ENCODE results near the gene AGBL4.
"Not testable (repeated sequence)": the region's sequence is repeated elsewhere in the genome, so short reads cannot be mapped to it uniquely, and the experiment has no call there.

Gene AGBL4

GRCh38 chr1:49854741-49855140, 169.0 kb downstream of the AGBL4 start:
- in situ Hi-C loops (cut with HindIII; ENCODE audit: low pct_unique_long_range_greater_than_20kb, low sequenced_read_pairs): no loop called here
- no peak for DNase-seq (ENCODE audit: low read depth in 1 of 2, low spot score in 1 of 2)
- no peak for TF ChIP-seq JUND (IDR thresholded peaks at IDR 0.05; ENCODE audit: low read depth)

GRCh38 chr1:49842596-49842995, 181.2 kb downstream of the AGBL4 start:
- no peak for TF ChIP-seq JUND (IDR thresholded peaks at IDR 0.05; ENCODE audit: low read depth)
- no peak for DNase-seq (ENCODE audit: low read depth in 1 of 2, low spot score in 1 of 2)
- in situ Hi-C loops (cut with HindIII; ENCODE audit: low pct_unique_long_range_greater_than_20kb, low sequenced_read_pairs): no loop called here

- TF ChIP-seq JUND (IDR thresholded peaks at IDR 0.05; ENCODE audit: low read depth): no peak
- in situ Hi-C loops (cut with HindIII; ENCODE audit: low pct_unique_long_range_greater_than_20kb, low sequenced_read_pairs): no loop called here
- DNase-seq (ENCODE audit: low read depth in 1 of 2, low spot score in 1 of 2): no peak
Observed at GRCh38 chr1:49841767-49842166, 182.0 kb downstream of the AGBL4 start.

DNA sequence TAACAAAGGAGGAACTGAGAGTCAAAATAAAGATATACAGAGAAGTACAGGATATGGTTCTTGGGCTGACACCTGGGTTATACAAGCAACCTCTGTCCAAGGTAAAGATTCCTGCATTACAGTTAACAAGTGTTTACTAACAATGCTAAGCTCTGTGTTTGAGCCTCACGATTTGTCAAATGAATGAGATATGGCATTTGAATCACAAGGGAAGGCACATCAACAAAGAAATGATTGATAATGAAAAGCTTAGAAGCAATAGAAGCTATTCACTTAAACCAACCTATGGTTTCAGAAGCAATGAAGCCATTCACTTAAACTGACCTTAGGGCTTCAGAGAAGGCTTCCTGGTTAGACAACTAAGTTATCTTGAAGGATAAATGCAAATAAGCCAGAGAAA, 199.5 kb downstream of the AGBL4 start:
- DNase-seq (ENCODE audit: low read depth in 1 of 2, low spot score in 1 of 2): no peak
- TF ChIP-seq JUND (IDR thresholded peaks at IDR 0.05; ENCODE audit: low read depth): no peak
- in situ Hi-C loops (cut with HindIII; ENCODE audit: low pct_unique_long_range_greater_than_20kb, low sequenced_read_pairs): no loop called here

DNA sequence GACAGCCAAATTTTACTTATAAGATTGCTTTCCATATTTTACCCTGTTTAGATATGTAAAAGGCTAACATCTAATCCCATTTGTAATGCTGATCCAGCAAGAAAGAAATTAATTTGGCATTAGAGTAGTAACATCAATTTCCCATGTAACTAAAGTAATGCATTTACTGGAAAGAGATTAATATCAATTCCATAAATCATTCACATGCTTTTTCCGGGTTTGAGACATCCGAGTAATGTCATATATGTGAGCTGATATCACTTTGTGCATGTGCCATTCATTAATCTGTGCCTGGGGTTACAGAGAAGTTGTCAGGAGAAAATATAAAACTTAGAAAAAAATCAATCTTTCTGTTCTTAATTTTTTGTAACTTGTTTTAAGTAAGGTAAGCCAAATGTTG, 206.1 kb downstream of the AGBL4 start:
- no peak for TF ChIP-seq JUND (IDR thresholded peaks at IDR 0.05; ENCODE audit: low read depth)
- in situ Hi-C loops (cut with HindIII; ENCODE audit: low pct_unique_long_range_greater_than_20kb, low sequenced_read_pairs): no loop called here
- no peak for DNase-seq (ENCODE audit: low read depth in 1 of 2, low spot score in 1 of 2)

- DNase-seq (ENCODE audit: low read depth in 1 of 2, low spot score in 1 of 2); in situ Hi-C loops (cut with HindIII; ENCODE audit: low pct_unique_long_range_greater_than_20kb, low sequenced_read_pairs): not testable (repeated sequence)
Observed at GRCh38 chr1:49787013-49787412, 236.7 kb downstream of the AGBL4 start.

- TF ChIP-seq JUND (IDR thresholded peaks at IDR 0.05; ENCODE audit: low read depth): no peak
- peak in 1 of 2 experiments; percentile 19 for DNase-seq (ENCODE audit: low read depth in 1 of 2, low spot score in 1 of 2)
- in situ Hi-C loops (cut with HindIII; ENCODE audit: low pct_unique_long_range_greater_than_20kb, low sequenced_read_pairs): no loop called here
Observed at GRCh38 chr1:49765034-49765433, 258.7 kb downstream of the AGBL4 start.

DNA sequence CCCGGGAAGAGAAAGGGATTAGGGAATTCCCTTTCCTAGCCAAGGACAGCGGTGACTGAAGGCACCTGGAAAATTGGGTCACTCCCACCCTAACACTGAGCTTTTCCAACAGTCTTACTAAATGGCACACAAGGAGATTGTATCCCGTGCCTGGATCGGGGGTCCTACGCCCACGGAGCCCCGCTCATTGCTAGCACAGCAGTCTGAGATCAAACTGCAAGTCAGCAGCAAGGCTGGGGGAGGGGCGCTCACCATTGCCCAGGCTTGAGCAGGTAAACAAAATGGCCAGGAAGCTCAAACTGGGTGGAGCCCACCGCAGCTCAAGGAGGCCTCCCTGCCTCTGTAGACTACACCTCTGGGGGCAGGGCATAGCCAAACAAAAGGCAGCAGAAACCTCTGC, 285.6 kb downstream of the AGBL4 start:
- in situ Hi-C loops (cut with HindIII; ENCODE audit: low pct_unique_long_range_greater_than_20kb, low sequenced_read_pairs): not testable (repeated sequence)

DNA sequence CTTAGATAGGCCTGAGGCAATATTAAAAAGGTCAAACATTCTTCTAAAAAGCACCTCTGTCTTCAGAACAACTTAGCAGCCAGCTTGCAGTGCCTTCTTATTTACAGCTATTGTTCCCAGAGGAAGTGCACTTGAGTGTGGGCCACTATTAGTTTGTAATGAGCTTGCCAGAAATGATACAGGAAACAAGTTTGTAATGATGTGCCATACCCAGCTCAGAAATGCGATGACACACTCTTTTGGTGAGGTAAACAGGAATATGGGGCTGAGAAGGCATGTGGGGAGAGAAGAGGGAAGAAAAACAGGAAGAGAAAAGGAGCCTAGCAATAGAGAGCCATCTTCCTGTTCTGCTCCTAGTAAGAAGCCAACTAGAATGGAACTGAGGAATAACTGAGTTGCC, 295.4 kb downstream of the AGBL4 start:
- in situ Hi-C loops (cut with HindIII; ENCODE audit: low pct_unique_long_range_greater_than_20kb, low sequenced_read_pairs): no loop called here
- no peak for DNase-seq (ENCODE audit: low read depth in 1 of 2, low spot score in 1 of 2)
- TF ChIP-seq JUND (IDR thresholded peaks at IDR 0.05; ENCODE audit: low read depth): no peak

More for the DNA sequence above, 285.6 kb downstream of the AGBL4 start:
- not testable (repeated sequence) for DNase-seq (ENCODE audit: low read depth in 1 of 2, low spot score in 1 of 2)

DNA sequence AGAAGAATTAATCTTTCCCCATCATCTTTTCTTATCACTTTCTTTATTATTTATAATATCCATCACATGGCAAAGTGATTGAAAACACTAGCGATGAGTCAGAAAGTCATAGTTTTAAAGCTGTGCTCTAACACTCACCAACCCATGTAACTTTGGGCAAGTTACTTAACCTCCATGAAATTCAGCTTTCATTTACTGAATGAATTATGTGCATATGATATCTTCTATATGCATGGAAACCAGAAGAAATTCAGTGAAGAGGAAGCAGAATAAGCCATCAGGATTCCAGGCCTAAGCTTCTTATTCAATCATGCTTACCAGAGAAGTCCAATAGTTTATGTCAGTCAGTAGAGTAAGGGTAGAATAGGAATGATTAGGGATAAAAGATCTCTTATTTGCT, 300.1 kb downstream of the AGBL4 start:
- in situ Hi-C loops (cut with HindIII; ENCODE audit: low pct_unique_long_range_greater_than_20kb, low sequenced_read_pairs): no loop called here
- no peak for TF ChIP-seq JUND (IDR thresholded peaks at IDR 0.05; ENCODE audit: low read depth)
- DNase-seq (ENCODE audit: low read depth in 1 of 2, low spot score in 1 of 2): no peak

DNA sequence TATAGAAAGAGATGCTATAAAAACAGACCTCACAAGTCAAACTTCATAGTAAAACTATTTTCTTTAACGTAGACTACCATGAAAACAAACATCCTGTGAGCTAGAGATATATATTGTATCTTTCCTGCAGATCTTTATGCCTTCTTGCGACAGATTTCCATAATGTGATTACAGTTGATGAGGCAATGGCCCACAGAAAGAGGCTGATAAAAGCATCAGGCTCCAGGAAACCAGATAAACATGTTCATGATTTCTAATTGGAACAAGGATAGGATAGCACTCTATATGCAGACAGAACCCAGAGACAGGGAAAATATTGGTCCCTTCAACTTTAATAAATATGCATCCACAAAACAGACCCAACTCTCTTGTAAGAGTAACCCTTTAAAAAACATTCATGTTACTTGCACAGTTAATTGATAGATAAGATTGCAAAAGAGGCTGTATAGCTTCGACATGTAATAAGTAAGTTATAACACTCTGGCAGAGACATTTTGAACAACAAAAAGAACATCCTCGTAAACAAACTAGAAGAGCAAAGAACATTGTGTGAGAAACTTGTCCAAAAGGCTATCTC, 329.4 kb downstream of the AGBL4 start:
- in situ Hi-C loops (cut with HindIII; ENCODE audit: low pct_unique_long_range_greater_than_20kb, low sequenced_read_pairs): no loop called here
- no peak for DNase-seq (ENCODE audit: low read depth in 1 of 2, low spot score in 1 of 2)
- TF ChIP-seq JUND (IDR thresholded peaks at IDR 0.05; ENCODE audit: low read depth): no peak

DNA sequence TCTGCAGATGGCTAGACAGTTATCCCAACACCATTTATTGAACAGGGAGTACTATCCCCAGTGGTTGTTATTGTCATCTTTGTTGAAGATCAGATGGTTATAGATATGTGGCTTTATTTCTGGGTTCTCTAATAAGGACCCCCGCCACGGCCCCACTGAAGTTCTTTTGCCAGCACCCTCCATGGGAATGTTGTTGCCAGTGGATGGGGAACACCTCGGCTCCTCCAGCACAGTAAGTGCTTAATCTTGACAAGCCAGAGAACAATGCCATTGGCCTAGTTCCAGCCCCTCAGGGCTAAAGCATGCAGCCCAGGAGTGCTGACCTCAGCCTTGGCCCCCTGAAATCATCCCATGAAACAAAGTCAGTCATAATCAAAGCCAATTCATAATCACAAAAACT, 337.6 kb downstream of the AGBL4 start:
- no peak for DNase-seq (ENCODE audit: low read depth in 1 of 2, low spot score in 1 of 2)
- in situ Hi-C loops (cut with HindIII; ENCODE audit: low pct_unique_long_range_greater_than_20kb, low sequenced_read_pairs): no loop called here
- no peak for TF ChIP-seq JUND (IDR thresholded peaks at IDR 0.05; ENCODE audit: low read depth)

DNA sequence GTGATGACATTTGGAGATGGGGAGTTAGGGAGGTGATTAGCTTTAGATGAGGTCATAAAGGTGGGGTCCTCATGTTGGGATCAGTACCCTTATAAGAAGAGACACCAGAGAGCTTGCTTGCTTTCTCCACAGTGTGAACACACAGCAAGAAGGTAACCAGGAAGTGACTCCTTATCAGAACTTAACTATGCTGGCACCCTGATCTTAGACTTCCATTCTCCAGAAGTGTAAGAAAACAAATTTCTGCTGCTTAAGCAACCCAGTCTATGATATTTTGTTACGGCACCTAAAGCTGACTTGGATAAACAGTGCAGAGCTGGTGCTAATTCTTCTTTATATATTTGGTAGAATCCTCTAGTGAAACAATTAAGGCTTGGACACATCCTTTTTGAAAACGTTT, 346.0 kb downstream of the AGBL4 start:
- no peak for DNase-seq (ENCODE audit: low read depth in 1 of 2, low spot score in 1 of 2)
- TF ChIP-seq JUND (IDR thresholded peaks at IDR 0.05; ENCODE audit: low read depth): no peak
- in situ Hi-C loops (cut with HindIII; ENCODE audit: low pct_unique_long_range_greater_than_20kb, low sequenced_read_pairs): no loop called here

GRCh38 chr1:49651136-49651535, 372.6 kb downstream of the AGBL4 start:
- no peak for DNase-seq (ENCODE audit: low read depth in 1 of 2, low spot score in 1 of 2)
- no peak for TF ChIP-seq JUND (IDR thresholded peaks at IDR 0.05; ENCODE audit: low read depth)
- in situ Hi-C loops (cut with HindIII; ENCODE audit: low pct_unique_long_range_greater_than_20kb, low sequenced_read_pairs): no loop called here

Data from T47D (cell line).